Activated gamma-delta T cell treated with anti-CD3 and anti-CD28 coated beads, Interleukin-2, amount 50 U/mL, for 16 hours (primary cell): ENCODE measurements around the gene TAOK1.

ENCODE experiments used
- DNase-seq: peaks from one replicate; pipeline ENCODE4 v3.0.0-alpha.2; 2020; ENCODE audit warnings: low read depth

TAOK1 gene

DNA sequence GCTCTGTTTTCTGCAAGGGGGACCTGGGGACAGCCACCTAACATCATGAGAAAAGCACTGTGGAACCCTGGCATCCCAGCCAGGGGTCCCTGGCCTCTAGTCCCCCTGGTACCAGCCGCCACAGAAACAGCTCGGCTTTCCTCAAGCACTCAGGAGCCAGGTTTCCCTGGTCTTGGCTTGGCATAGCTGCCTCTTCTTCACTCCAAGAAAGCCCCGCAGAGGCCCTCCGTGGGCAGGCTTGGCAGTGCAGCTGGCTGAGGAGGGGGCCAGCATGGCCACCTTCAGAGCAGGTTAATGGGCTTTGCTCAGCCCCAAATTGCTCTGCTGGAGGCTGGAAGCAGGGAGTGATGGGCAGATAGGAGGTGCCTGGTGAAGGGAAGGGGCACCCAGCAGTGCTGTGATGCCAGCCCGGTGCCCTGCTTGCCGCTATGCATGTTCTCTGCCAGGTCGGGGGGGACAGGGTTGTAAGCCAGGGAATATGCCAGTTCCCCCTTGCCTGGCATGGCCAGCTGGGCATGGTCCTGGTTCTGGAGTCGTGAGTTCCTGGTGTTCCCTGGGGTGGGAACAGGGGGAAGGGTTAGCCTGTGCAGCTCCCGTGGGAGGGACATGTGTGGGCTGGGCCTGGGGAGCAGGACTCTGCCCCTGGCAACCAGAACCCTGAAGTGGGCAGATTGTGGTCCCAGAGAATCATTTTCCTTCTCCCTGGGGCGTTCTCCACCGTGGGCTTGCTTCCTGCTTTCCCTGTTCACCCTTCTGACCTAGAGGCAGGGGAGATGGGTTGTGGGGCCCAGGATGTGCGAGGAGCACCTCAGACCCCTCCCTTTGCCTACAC is 206.0 kb downstream of the TAOK1 start:
- DNase-seq: no peak

DNA sequence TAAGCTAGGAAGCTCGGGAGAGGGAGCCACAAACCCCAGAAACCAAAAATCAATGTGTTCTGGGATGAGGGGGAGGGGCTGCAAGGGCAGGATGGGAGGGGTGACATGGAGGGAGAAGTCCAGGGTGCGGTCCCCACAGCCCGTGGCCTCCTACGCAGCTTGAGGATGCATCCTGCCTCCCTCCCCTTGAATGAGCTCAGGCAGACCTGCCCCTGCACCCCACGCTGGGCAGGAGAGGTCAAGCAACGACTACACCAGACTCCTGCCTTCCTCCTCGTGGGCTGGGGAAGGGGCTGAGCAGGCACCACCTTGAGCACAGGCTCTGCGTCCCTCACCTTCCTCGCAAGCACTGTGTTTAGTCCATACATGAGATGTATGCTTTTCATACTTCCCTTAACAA is 206.6 kb downstream of the TAOK1 start:
- no peak for DNase-seq

GRCh38 chr17:29597361-29598172 is 207.4 kb downstream of the TAOK1 start:
- DNase-seq: no peak
